Stimulated activated CD4-positive, alpha-beta T cell treated with anti-CD3 and anti-CD28 coated beads, TNF-alpha, amount 100 ng/mL, for 24 hours (primary cell): ENCODE results near the gene ANK2.

Experiments
- DNase-seq, 3 experiments: peaks; one replicate each; pipeline ENCODE4 v3.0.0-alpha.2; 2020; ENCODE audit warnings: low read depth in 3 of 3

ANK2 gene

DNA sequence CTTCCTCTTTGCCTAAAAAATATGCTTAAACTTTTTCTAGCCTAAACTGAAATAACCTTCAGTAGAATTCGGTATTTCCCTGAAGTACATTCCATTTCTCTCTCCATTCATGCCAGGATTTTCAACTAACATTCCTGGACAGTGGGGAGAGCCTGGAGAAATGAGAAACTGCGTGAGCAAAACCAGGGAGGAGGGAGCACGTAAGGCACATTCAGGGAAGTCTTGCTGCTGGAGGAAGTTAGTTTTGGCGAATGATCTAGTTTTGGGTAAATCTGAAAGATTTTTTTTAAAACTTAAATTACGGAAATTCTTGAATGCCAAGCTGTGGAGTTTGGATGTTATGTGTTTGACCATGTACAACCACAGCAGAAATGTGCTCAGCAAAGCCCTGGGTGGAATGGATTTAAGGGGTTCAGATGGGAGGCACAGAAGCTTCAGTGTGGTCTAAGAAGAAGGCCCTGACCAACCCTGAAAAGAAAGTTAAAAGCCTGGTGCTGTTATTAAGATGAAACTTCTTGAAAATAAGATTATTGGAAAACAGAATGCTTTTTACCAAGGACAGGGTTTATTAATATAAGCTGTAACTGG lies 347.8 kb downstream of the ANK2 start:
- no peak for DNase-seq

DNA sequence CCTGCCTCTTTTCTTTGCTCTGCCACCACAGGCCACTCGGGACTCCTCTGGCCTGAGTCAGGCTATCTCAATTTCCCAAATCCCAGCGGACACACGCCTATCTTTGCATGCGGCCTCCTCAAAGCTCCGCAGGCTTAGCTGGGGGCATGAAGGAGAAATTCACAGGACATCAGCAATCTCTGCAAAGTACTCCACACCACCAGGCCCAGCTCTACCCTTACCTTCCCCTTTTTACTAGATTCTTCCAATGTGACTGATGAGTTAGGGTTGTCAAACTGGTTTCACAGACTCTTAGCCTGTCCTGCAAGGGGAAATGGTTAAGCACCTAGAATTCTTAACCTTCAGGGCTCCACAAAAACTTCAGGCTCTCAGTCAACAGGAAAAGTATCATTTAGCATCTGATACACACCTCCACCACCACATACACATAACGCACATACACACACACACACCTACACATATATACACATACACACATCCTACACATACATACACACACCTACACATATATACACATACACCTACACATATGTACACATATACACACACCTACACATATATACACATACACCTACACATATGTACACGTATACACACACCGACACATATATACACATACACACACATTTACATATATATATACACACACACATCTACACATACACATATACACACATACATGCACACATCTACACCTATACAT lies 349.1 kb downstream of the ANK2 start:
- no peak for DNase-seq

DNA sequence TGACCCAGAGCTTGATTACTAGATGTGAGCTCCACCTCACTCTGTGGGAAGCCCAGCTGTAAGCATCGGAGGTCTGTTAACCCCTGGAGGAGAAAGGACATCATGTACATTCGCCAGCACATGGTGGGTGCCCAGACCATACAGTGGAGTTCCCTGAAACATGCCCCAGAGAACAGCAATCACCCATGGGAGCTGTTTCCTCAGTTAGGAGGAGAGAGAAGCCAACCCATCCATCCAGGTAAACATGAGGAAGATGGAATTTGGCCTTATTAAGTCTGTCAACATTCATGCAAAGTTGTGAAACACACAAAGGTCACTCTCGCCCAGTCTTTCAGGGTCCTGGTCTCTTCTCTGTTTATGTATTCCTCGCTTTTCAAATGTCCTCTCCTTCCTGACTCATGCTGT lies 354.7 kb downstream of the ANK2 start:
- DNase-seq, result no peak

DNA sequence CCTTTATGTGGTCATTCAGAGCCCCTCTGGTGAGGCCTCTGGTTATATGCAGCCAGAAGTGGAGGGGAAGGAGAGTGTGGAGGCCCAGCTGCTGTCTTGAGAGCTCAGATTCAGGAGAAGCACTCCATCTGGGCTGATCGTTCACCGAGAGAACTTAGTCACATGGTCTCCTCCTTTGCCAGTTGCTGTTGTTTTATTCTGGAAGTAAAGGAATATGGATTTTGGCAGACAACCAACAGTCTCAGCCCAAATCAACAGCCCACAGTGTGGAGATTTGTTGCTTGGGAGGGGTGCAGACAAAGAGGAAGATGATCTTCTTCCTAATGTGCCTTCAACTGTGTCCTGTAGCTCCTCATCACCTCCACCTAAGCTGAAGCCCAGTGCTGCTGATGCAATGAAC lies 355.4 kb downstream of the ANK2 start:
- DNase-seq, result no peak

DNA sequence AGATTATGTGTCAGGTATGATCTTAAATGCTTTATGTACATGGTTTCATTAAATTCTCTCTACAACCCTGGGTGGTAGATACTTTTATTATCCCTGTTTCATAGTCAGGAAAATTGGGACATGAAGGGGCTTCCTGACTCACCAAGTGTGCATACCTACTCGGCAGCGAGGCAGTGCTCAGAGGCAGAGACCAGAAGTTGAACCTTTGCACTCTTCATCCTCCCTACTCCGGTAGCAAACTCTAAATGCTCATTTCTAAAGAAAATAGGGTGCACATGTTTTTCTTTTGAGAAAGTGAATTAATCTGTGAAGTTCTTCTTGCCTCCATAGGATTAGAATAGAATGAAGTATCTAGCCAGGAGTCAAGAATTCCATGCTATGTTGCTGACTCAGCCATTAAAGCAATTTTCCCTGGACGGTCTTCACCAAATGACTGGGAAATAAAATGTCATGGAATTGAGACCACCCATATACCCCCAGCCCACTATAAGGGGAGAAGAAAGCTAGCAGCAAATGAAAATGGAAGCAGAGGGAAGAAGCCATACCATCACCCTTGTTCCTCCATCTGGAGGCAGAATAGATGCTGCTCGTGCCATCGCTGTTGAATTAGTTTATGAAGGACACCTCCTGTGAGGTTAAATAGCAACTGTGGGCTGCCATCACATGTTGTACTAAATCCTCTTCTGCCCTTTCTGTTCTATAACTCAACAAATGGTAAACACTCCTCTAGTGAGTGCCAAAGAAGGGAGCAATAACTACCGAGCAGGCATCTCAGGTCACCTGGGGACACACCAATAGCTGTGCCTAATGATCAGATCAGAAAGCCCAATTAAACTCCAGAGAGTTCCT lies 356.6 kb downstream of the ANK2 start:
- DNase-seq, result no peak

DNA sequence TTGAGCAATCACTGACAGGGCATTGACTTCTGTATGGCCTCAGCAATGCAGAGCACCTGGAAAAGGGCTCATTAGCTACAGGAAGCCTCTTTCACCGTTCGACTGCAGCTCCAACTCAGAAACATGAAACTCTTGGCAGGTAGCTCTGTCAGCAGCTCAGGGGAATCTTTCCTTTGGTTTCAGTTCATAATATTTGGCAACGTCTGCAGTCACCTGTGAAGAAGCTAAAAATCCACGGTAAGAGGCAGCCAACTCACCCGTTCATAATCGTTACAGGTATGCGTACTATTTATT lies 357.2 kb downstream of the ANK2 start:
- DNase-seq, result no peak

DNA sequence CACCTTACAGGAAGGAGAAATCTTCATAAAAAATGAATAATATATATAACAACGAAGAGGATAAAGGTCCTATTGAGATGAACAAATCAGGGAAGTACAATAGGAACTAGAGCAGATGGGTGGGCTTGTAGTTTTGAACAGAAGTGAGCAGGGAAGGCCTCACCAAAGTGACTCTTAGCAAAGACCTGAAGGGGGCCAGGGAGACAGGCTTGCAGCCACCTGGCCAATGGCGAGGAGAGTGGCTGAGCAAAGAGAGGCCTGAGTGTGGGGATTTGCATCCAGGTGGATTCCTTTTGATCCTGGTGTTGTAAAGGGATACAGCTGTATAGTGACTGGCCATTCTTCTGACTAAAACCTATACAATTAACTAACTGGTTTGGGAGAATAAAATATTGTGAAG lies 358.0 kb downstream of the ANK2 start:
- DNase-seq, result no peak

DNA sequence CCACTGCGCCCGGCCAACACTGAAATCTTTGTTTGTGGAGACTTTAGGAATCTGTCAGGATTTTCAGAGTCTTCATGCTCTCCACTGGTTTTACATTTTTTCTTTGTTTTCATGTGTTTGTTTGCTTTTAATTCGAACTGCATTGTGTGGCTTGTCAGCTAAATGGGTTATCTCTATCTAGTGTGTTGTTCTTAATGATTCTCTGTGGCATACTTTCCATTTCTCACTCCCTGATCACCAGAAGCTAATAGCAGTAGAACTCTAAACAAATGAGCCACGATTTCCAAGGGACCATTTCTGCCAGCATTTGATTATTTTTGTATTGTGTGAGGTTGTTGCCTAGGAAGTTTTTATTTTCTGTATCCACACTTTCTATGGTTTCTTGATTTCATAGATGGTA lies 359.7 kb downstream of the ANK2 start:
- no peak for DNase-seq

DNA sequence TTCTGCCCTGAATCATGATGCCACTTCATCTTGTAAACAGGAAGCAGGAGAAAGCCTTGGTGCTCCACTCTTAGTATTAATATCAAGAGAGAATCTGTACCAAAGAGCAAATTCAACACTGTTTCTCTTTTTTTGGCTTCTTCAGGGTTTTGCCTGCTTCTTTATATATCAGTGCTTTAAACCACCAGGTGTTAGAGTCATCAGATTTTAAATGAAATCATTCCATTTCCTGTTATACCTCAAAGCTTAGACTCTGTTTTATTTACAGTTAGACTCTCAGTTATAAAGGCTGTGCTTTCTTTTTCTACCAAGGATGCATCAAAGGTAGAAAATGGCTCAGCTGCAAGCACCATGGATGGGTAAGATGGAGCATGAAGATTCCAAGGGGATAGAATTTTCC lies 361.2 kb downstream of the ANK2 start:
- no peak for DNase-seq

DNA sequence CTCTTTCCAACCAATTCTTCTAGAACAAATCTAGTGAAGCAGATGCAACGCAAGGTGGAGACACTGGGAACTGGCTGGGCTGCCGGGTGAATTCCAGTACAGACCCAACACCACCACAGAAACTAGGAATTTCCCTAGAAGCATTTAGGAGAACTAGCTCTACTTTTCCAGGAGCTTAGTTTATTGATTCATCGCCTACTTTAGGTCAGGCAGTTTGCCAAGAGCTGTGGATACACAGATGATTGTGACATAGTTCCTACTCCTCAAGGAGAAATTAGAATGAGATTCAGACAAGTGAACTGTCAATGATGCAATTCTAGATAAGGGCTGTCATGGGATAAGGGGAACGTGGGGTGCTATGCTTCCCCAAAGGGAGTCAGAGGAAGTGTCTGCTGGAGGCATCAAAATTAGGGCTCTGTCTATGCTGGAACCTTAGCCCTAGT lies 362.1 kb downstream of the ANK2 start:
- DNase-seq, result no peak

DNA sequence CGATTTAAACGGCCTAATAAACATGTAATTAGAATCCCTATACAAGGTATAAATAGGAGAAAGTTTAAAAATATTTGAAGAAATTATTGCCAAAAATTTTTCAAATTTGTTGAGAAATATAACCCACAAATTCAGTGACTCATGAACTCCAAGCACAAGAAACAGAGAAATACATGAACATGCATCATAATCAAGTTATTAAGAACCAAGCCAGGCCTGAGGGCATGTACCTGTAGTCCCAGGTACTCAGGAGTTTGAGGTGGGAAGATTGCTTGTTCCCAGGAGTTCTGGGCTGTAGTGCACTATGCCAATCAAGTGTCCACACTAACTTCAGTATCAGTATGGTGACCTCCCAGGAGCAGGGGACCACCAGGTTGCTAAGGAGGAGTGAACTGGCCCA lies 370.2 kb downstream of the ANK2 start:
- no peak for DNase-seq

DNA sequence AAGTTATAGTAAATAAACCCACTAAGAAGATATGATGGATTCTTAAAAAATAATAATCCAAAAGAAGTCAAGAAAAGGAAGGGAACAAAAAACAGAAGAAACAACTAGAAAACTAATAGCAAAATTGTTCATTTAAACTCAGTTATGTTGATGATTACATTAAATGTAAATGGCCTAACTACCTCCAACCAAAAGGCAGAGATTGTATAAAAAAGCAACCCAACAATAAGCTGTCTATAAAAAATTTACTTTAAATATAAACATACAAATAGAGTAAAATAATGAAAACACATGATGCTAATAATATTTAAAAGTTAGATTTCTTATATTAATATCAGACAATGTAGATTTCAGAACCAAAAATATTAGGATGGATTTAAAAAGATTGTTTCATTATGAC lies 371.5 kb downstream of the ANK2 start:
- no peak for DNase-seq

DNA sequence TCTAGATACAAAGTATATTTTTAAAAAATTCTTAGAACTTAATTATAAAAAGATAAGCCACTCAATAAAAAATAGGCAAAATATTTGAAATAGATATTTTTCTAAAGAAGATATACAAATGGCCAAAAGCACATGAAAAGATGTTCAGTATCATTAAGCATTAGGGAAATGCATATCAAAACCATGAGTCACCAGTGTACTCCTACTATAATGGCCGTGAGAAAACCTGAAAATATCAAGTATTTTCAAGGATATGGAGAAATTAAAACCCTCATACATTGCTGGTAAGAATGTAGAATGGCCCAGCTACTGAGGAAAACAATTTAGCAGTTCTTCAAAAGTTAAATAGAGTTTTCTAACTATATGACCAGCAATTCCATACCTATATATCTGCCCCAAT lies 374.2 kb downstream of the ANK2 start:
- no peak for DNase-seq

DNA sequence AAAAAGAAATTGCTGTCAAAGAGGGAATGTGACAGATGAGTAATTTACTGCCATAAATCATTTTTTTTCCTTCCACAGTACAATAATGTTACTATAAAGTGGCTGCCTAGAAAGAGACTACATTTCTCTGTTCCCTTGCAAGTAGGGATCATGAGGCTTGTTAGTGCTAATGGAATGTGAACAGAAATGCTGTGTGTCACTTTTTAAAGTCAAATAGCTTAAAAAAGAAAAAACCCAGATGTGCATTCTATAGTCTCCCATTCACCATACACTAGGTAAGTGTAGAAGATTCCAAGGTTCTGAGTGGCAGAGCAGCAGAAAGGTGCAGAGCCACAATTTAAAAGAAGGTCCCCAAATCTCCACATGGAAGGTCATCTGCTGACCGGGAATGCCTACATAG lies 383.7 kb downstream of the ANK2 start:
- no peak for DNase-seq
